M059J (cell line): ENCODE results near the gene BCAP29. TPM values are rescaled to one million over a fixed set of nuclear protein-coding genes. Genes with fewer than 3 reads are reported as not detected.
"Not testable (repeated sequence)": the region's sequence is repeated elsewhere in the genome, so short reads cannot be mapped to it uniquely, and the experiment has no call there.

Experiments
- DNase-seq: peaks from one replicate; pipeline ENCODE4 v3.0.0-alpha.2; 2012; ENCODE audit warnings: low read depth
- total RNA-seq: library from RNA; depleted of rRNA; stranded (reverse); fragments of >200 nt; shearing (Covaris generic); gene quantifications from 2 replicates; pipeline ENCODE4 v1.2.3, GENCODE V29; 2014; rRNA removed

The BCAP29 gene
- total RNA-seq = 120 and 234 TPM in 2 replicates

- DNase-seq = peak; percentile 80
Observed at GRCh38 chr7:107579885-107580715, at the start of gene BCAP29. Gene BCAP29 (plus strand): TSS chr7:107580246. CDS start chr7:107580773, 527 bp downstream.

GRCh38 chr7:107530751-107531150 is 49.3 kb upstream of the BCAP29 start:
- peak; percentile 13 for DNase-seq

- no peak for DNase-seq
Observed at GRCh38 chr7:107534139-107534538, 45.9 kb upstream of the BCAP29 start.

GRCh38 chr7:107537228-107537627 is 42.8 kb upstream of the BCAP29 start:
- not testable (repeated sequence) for DNase-seq

GRCh38 chr7:107538001-107538400 is 42.0 kb upstream of the BCAP29 start:
- no peak for DNase-seq

- DNase-seq = no peak
Observed at GRCh38 chr7:107543338-107543993, 36.6 kb upstream of the BCAP29 start.

- DNase-seq = no peak
Observed at GRCh38 chr7:107544848-107545591, 35.0 kb upstream of the BCAP29 start.

GRCh38 chr7:107551936-107552335 is 28.1 kb upstream of the BCAP29 start:
- no peak for DNase-seq

- DNase-seq = no peak
Observed at GRCh38 chr7:107555893-107556292, 24.2 kb upstream of the BCAP29 start.

- peak; percentile 55 for DNase-seq
Observed at GRCh38 chr7:107559864-107560263, 20.2 kb upstream of the BCAP29 start.

- no peak for DNase-seq
Observed at GRCh38 chr7:107560898-107561516, 19.0 kb upstream of the BCAP29 start.

GRCh38 chr7:107563081-107563774 is 16.8 kb upstream of the BCAP29 start:
- peak; percentile 61 for DNase-seq

GRCh38 chr7:107563775-107564552 is 16.1 kb upstream of the BCAP29 start, which contains the start of the genes COG5 and DUS4L:
Gene COG5 (minus strand): TSS chr7:107563920. CDS start chr7:107563896, 24 bp downstream.
Gene DUS4L (plus strand): TSS chr7:107563971. CDS start chr7:107567071, 3,100 bp downstream.
- peak; percentile 76 for DNase-seq

GRCh38 chr7:107564553-107565298 is 15.3 kb upstream of the BCAP29 start:
- DNase-seq = peak; percentile 88

- no peak for DNase-seq
Observed at GRCh38 chr7:107570298-107570697, 9.7 kb upstream of the BCAP29 start.

GRCh38 chr7:107573537-107573936 is 6.5 kb upstream of the BCAP29 start:
- no peak for DNase-seq

GRCh38 chr7:107579554-107579884 is 527 bp upstream of the BCAP29 start:
- no peak for DNase-seq

GRCh38 chr7:107580716-107581383 is 804 bp downstream of the BCAP29 start:
- no peak for DNase-seq

- no peak for DNase-seq
Observed at GRCh38 chr7:107581387-107582013, 1.5 kb downstream of the BCAP29 start.
